NCI-H187 treated with DMSO at 0.1 percent for 48 hours (cell line): Measurements from ENCODE around the gene ZNF326.

Experiments
- DNase-seq: peaks from one replicate; lab custom pipeline; 2025; lab: John Stamatoyannopoulos, UW

Gene ZNF326

GRCh38 chr1:90074566-90074965 is 79.7 kb downstream of the ZNF326 start:
- DNase-seq = no peak

DNA sequence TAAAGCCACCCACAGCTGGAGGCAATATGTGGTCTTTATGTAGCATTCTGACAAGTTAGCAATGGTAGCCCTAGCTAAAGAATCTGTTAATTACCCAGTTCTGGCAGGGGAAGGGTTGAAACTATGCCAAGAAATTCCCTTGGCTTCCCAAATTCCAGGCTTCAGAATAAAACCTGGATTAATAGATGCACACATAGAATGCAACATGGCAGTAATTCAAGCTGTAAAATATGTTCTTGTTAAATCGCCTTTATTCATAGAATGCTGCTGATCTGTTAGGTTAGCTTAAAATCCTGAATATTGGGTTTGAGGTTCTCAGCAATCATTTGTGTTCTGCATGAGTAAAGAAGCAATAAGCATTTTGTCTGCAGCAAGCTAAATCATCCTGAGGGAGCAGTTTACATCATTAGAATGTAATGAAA is 80.1 kb downstream of the ZNF326 start:
- DNase-seq = no peak

GRCh38 chr1:90083995-90084394 is 89.1 kb downstream of the ZNF326 start:
- no peak for DNase-seq
